ENCODE data around the gene TSPAN14. TPM values are rescaled to one million over a fixed set of nuclear protein-coding genes. Genes with fewer than 3 reads are reported as not detected.

TSPAN14 gene
- total and polyA plus RNA-seq, 12 donors, result 13.1 to 112 (median 45.5) TPM

DNA sequence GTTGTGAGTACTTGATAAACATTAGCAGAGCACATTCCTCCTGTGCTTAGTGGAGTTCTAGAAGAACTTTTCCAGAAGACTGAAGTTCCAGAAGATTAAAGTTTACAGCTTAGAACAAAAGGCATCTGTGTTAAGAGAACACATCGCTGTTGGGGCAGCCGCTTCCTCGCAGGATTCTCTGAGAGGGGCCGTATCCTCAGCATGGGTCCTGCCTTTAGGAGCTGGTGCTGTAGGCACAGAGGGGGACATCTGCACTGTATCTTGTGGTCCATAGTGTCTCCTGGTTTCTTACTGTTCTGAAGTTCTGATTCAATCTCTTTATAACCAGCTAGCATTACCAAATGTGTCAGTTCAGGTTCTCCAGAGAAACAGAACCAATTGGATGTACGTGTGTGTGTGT is 99.9 kb downstream of the TSPAN14 start:
- H3K36me3 ChIP-seq (replicated peaks in 1 of 2), result no peaks in the 10 kb centered on the region
- intact Hi-C loops (cut with DNase I), result no loop called here
- TF ChIP-seq, protein P1, sequence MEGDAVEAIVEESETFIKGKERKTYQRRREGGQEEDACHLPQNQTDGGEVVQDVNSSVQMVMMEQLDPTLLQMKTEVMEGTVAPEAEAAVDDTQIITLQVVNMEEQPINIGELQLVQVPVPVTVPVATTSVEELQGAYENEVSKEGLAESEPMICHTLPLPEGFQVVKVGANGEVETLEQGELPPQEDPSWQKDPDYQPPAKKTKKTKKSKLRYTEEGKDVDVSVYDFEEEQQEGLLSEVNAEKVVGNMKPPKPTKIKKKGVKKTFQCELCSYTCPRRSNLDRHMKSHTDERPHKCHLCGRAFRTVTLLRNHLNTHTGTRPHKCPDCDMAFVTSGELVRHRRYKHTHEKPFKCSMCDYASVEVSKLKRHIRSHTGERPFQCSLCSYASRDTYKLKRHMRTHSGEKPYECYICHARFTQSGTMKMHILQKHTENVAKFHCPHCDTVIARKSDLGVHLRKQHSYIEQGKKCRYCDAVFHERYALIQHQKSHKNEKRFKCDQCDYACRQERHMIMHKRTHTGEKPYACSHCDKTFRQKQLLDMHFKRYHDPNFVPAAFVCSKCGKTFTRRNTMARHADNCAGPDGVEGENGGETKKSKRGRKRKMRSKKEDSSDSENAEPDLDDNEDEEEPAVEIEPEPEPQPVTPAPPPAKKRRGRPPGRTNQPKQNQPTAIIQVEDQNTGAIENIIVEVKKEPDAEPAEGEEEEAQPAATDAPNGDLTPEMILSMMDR (IDR thresholded peaks at IDR 0.05), result no peak
- no peak for TF ChIP-seq POLR2A (IDR thresholded peaks at IDR 0.05)
- no peak overlapping the region for H3K4me3 ChIP-seq
- 87 to 92% (median 88%) methylated on average over 5 of the region's 5 CpGs for WGBS, 4 donors
- no peak overlapping the region for H3K27ac ChIP-seq
- no peaks in the 10 kb centered on the region for H3K9me3 ChIP-seq (replicated peaks in 1 of 3)
- DNase-seq, result no peak
- no peaks in the 10 kb centered on the region for H3K27me3 ChIP-seq
- no peaks in the 10 kb centered on the region for H3K4me1 ChIP-seq (replicated peaks in 1 of 2)

DNA sequence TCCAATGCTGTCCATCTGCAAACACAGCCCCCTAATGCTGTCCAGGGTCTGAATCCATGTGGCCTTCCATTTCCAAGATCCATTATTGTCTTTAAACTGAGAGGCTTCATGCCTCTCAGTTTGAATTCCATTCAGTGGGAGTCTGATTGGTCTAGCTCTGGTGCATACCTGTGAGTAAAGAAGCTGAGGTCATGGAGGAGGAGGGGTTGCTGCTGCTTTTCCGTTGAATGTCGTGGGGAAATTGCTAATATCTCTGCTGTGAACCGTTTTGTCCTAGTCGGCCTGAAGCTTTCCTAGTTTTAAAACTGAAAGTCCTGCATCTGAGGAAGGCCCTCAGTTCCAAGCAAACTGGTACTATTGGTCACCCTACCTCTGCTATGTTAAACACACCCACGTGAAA is 101.3 kb downstream of the TSPAN14 start:
- H3K4me3 ChIP-seq, result no peak overlapping the region
- H3K36me3 ChIP-seq (replicated peaks in 1 of 2), result no peaks in the 10 kb centered on the region
- no peak for DNase-seq
- H3K9me3 ChIP-seq (replicated peaks in 1 of 3), result no peaks in the 10 kb centered on the region
- H3K4me1 ChIP-seq (replicated peaks in 1 of 2), result no peaks in the 10 kb centered on the region
- intact Hi-C loops (cut with DNase I), result no loop called here
- WGBS, 4 donors, result 61 to 72% (median 64%) methylated on average over 5 of the region's 5 CpGs
- no peak for TF ChIP-seq POLR2A (IDR thresholded peaks at IDR 0.05)
- H3K27ac ChIP-seq, result no peak overlapping the region
- H3K27me3 ChIP-seq, result no peaks in the 10 kb centered on the region

DNA sequence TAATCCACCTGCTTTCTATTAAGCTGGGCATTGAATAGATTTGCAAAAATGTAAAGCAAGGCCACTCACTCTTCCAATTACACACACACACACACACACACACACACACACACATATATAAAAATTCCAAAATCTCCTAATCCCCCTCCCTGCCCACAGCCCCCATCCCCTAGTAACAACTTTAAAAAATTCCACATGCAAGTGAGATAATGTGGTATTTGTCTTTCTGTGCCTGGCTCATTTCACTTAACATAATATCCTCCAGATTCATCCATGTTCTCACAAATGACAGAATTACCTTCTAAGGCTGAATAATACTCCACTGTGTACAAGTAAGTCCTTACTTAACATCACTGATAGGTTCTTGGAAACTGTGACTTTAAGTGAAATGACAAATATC is 107.8 kb downstream of the TSPAN14 start:
- intact Hi-C loops (cut with DNase I), result loop anchor here in 1 of 2 donors (2.0 kb wide), 1 partner anchor 15 kb away; no protein-coding TSS in a partner anchor
- H3K4me3 ChIP-seq, result no peak overlapping the region
- TF ChIP-seq, protein P1 (IDR thresholded peaks at IDR 0.05), result no peak
- no peak for TF ChIP-seq POLR2A (IDR thresholded peaks at IDR 0.05)
- no peak for DNase-seq
- H3K27me3 ChIP-seq, result no peaks in the 10 kb centered on the region
- H3K4me1 ChIP-seq (replicated peaks in 1 of 2), result no peaks in the 10 kb centered on the region
- H3K36me3 ChIP-seq (replicated peaks in 1 of 2), result no peaks in the 10 kb centered on the region
- no peak overlapping the region for H3K27ac ChIP-seq
- no peaks in the 10 kb centered on the region for H3K9me3 ChIP-seq (replicated peaks in 1 of 3)

DNA sequence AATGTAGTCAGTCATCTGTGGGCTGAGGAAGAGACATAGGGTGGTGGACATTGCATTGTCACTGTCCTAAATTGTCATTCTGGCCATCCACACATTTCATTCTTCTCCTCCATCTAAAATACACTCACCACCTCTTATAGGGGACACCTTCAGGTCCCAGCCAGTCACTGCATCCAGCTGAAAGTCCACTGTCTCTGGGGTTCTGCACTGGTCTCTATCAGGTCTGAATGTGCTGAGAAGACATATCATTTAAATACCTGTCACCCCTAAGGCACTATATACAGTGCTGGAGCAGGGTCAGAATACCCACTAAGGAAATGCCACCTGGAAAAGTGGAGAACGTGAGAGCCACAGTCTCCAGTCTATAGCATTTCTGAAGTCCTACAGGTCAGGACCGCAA is 113.2 kb downstream of the TSPAN14 start:
- no peak for DNase-seq
- H3K27ac ChIP-seq, result no peak overlapping the region
- no peaks in the 10 kb centered on the region for H3K36me3 ChIP-seq (replicated peaks in 1 of 2)
- no peaks in the 10 kb centered on the region for H3K27me3 ChIP-seq
- H3K4me1 ChIP-seq (replicated peaks in 1 of 2), result no peaks in the 10 kb centered on the region
- intact Hi-C loops (cut with DNase I), result no loop called here
- WGBS, 4 donors, result 55 to 81% (median 78%) methylated on average over 2 of the region's 2 CpGs
- no peak overlapping the region for H3K4me3 ChIP-seq
- TF ChIP-seq, protein P1 (IDR thresholded peaks at IDR 0.05), result no peak
- TF ChIP-seq POLR2A (IDR thresholded peaks at IDR 0.05), result no peak
- H3K9me3 ChIP-seq (replicated peaks in 1 of 3), result no peaks in the 10 kb centered on the region

DNA sequence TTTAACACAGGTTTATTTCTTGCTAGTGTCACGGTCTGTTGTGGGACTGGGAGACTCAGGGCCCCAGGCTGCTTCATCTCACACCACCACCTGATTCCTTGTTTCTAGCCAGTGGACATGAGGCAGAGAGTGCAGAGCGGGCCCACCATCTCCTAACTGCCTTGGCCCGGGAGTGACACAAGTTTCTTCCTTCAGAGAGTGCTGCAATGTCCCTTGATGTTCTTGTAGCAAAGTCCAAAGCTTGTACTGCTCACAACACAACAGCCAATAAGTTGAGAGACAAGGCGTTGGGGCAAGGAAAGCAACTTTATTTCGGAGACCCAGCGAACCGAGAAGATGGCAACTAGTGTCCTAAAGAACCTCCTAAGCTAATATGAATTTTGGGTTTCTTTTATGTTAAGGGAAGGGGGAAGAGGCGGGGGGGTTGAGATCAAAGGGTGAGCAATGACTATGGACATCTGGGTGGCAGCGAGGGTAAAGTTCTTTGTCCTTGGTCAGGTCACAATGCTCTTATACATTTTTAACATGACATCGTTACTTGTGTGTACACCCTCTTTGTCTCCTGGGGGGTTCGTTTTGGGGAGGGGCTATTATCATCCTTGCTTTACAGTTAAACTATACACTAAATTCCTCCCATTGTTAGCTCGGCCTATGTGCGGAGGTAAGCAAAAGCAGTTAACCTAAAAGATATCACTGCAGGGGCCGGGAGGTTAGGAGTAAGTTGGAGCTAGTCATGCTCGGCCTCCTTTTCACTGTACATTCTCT is 115.2 kb downstream of the TSPAN14 start:
- H3K9me3 ChIP-seq (replicated peaks in 1 of 3), result no peaks in the 10 kb centered on the region
- no peak overlapping the region for H3K4me3 ChIP-seq
- DNase-seq, result no peak
- WGBS, 4 donors, result 85 to 88% (median 85%) methylated on average over 14 to 15 of the region's 15 CpGs
- TF ChIP-seq, protein P1 (IDR thresholded peaks at IDR 0.05), result no peak
- no peaks in the 10 kb centered on the region for H3K36me3 ChIP-seq (replicated peaks in 1 of 2)
- no peaks in the 10 kb centered on the region for H3K27me3 ChIP-seq
- no peak overlapping the region for H3K27ac ChIP-seq
- intact Hi-C loops (cut with DNase I), result no loop called here
- no peaks in the 10 kb centered on the region for H3K4me1 ChIP-seq (replicated peaks in 1 of 2)

Measured in adrenal gland (tissue), 12 donors.